ENCODE measurements around the gene TPRG1. TPM values are rescaled to one million over a fixed set of nuclear protein-coding genes. Genes with fewer than 3 reads are reported as not detected.

Gene TPRG1
- total RNA-seq, 4 donors from 2014 or later = 0.66 to 23.1 (median 5.6) TPM; not detected in 1

DNA sequence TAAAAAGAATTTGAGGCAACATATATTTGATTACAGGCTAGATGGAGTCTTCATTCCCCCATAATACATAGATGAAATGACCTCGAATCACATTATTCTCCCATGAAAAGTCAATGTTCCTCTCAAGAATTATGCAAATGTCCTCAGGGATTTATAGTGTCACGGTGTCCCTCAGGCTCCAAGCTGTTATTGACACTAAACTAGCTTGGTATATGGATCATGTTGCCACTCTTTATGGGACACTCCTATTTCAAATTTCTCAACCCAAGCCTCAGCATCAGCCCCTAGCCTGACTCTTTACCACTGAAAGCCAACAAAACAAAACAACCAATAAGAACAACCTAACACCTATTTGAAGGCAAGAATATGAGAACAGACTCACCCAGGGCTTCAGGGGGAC, 139.8 kb downstream of the TPRG1 start:
- Histone ChIP-seq H3K27me3 (no peaks in the 10 kb centered on the region), H3K4me1 (no peaks in the 10 kb centered on the region), H3K27ac (no peak overlapping the region), H3K4me3 (no peak overlapping the region), H3K9me3 (no peaks in the 10 kb centered on the region), H3K36me3 (no peaks in the 10 kb centered on the region)
- TF ChIP-seq CTCF (IDR thresholded peaks at IDR 0.05) = no peak
- no peak for TF ChIP-seq POLR2A (IDR thresholded peaks at IDR 0.05)
- no peak for DNase-seq

DNA sequence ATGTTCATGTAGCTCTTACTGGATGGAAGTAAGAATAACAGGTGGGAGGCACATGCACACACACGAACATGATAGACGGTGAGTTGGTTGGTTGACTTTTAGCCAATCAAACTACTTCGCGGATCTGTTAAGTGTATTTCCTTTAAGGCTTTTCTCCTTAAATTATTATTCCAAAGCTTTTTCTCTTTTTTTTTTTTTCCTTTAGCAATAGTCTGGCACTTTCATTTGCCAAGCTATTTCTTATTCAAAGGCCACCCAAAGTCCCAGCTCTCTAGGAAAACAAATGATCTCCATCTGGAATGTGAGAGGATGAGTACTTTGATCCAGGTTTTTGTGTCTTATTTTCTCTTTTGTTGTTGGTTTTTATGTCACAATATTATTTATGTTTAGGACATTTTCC, 141.1 kb downstream of the TPRG1 start:
- no peak for DNase-seq
- H3K27ac ChIP-seq = no peak overlapping the region
- no peaks in the 10 kb centered on the region for H3K36me3 ChIP-seq
- TF ChIP-seq POLR2A (IDR thresholded peaks at IDR 0.05) = no peak
- no peak for TF ChIP-seq CTCF (IDR thresholded peaks at IDR 0.05)
- no peaks in the 10 kb centered on the region for H3K9me3 ChIP-seq
- H3K4me1 ChIP-seq = no peaks in the 10 kb centered on the region
- no peak overlapping the region for H3K4me3 ChIP-seq
- no peaks in the 10 kb centered on the region for H3K27me3 ChIP-seq

GRCh38 chr3:189316296-189317019, 144.7 kb downstream of the TPRG1 start:
- DNase-seq = no peak
- TF ChIP-seq CTCF (IDR thresholded peaks at IDR 0.05) (no peak), POLR2A (IDR thresholded peaks at IDR 0.05) (no peak)
- H3K27me3 ChIP-seq = no peaks in the 10 kb centered on the region
- H3K4me3 ChIP-seq = no peak overlapping the region
- H3K27ac ChIP-seq = no peak overlapping the region
- H3K4me1 ChIP-seq = no peaks in the 10 kb centered on the region
- H3K36me3 ChIP-seq = no peaks in the 10 kb centered on the region
- no peaks in the 10 kb centered on the region for H3K9me3 ChIP-seq

DNA sequence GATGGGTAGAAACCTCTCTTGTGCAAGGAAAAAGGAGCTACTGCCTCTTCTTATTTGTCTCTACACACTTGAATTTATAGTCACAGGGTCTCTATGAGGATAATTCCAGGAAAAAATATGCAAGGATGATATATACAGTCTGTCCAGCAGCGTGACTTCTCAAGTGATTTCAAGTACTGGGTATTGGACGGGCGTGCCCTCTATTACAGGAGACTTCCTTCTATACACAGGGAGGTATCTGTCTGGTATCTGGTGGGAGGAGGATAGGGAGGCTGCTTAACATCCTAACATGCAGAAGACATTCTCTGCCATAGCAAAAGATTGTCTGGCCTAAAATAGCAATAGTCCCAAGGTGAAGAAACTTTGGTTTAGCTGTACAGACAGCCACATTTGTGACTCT, 146.1 kb downstream of the TPRG1 start:
- no peaks in the 10 kb centered on the region for H3K9me3 ChIP-seq
- H3K27ac ChIP-seq = no peak overlapping the region
- H3K27me3 ChIP-seq = no peaks in the 10 kb centered on the region
- TF ChIP-seq POLR2A (IDR thresholded peaks at IDR 0.05) = no peak
- no peak for TF ChIP-seq CTCF (IDR thresholded peaks at IDR 0.05)
- no peak for DNase-seq
- no peaks in the 10 kb centered on the region for H3K4me1 ChIP-seq
- no peaks in the 10 kb centered on the region for H3K36me3 ChIP-seq
- no peak overlapping the region for H3K4me3 ChIP-seq

- Histone ChIP-seq H3K4me1 (peaks cover 0 to 12% (median 7%) of the 10 kb centered on the region in 4 donors), H3K4me3 (no peak overlapping the region), H3K36me3 (no peaks in the 10 kb centered on the region), H3K9me3 (no peaks in the 10 kb centered on the region), H3K27me3 (no peaks in the 10 kb centered on the region), H3K27ac (no peak overlapping the region)
- no peak for DNase-seq
- no peak for TF ChIP-seq CTCF (IDR thresholded peaks at IDR 0.05)
- no peak for TF ChIP-seq POLR2A (IDR thresholded peaks at IDR 0.05)
These were observed 148.7 kb downstream of the TPRG1 start for GRCh38 chr3:189320511-189320910.

Data from Peyer's patch (tissue), 4 donors.